HepG2 (cell line): ENCODE results near the gene BBOF1. TPM values are rescaled to one million over a fixed set of nuclear protein-coding genes. Genes with fewer than 3 reads are reported as not detected.
A peak's percentile ranks its signal among the peaks of the same experiment; 100 is the strongest.

ENCODE experiments used
- CBX5 ChIP-seq: sonication (generic); formaldehyde crosslinking; IDR thresholded peaks from 2 replicates; pipeline ENCODE4 v1.4.0; 2020; ENCODE audit warnings: missing genetic modification reagents, borderline replicate concordance
- CHD4 ChIP-seq: fragments of 200-600 bp; sonication (generic); IDR thresholded peaks from 2 replicates; pipeline ENCODE4 v1.7.0; 2017; ENCODE audit warnings: mild to moderate bottlenecking, low read length, borderline replicate concordance
- ELF1 ChIP-seq: sonication (generic); formaldehyde crosslinking; IDR thresholded peaks from 2 replicates; pipeline ENCODE4 v1.4.0; 2020; ENCODE audit warnings: missing genetic modification reagents
- FOSL2 ChIP-seq: sonication (generic); formaldehyde crosslinking; IDR thresholded peaks from 2 replicates; pipeline ENCODE4 v1.4.0; 2020; ENCODE audit warnings: missing genetic modification reagents
- GTF2F1 ChIP-seq: fragments of 150-350 bp; IDR thresholded peaks from 2 replicates; pipeline ENCODE4 v1.6.1; 2014; ENCODE audit warnings: low read length
- HNF1B ChIP-seq: sonication (generic); formaldehyde crosslinking; IDR thresholded peaks from 2 replicates; pipeline ENCODE4 v1.5.1; 2020; ENCODE audit warnings: mild to moderate bottlenecking, moderate library complexity, missing genetic modification reagents
- KMT2B ChIP-seq: IDR thresholded peaks from 2 replicates; pipeline ENCODE4 v1.6.1; 2016; ENCODE audit warnings: missing genetic modification reagents, missing compliant biosample characterization
- MED13 ChIP-seq: sonication (generic); formaldehyde crosslinking; IDR thresholded peaks from 2 replicates; pipeline ENCODE4 v1.5.0; 2020; ENCODE audit warnings: missing genetic modification reagents
- MEIS2 ChIP-seq: sonication (generic); formaldehyde crosslinking; IDR thresholded peaks from 2 replicates; pipeline ENCODE4 v1.9.0; 2021; ENCODE audit warnings: mild to moderate bottlenecking, missing genetic modification reagents
- NAIF1 ChIP-seq: sonication (generic); formaldehyde crosslinking; IDR thresholded peaks from 2 replicates; pipeline ENCODE4 v1.5.0; 2020; ENCODE audit warnings: mild to moderate bottlenecking, missing genetic modification reagents, borderline replicate concordance
- RELA ChIP-seq: sonication (generic); formaldehyde crosslinking; IDR thresholded peaks from 2 replicates; pipeline ENCODE4 v1.4.0; 2020; ENCODE audit warnings: missing genetic modification reagents
- RORA ChIP-seq: sonication (generic); formaldehyde crosslinking; IDR thresholded peaks from 2 replicates; pipeline ENCODE4 v1.5.0; 2020; ENCODE audit warnings: mild to moderate bottlenecking, missing genetic modification reagents, moderate library complexity
- SALL2 ChIP-seq: sonication (generic); formaldehyde crosslinking; IDR thresholded peaks from 2 replicates; pipeline ENCODE4 v1.8.1; 2023; ENCODE audit warnings: mild to moderate bottlenecking, missing genetic modification reagents, inconsistent platforms
- THAP11 ChIP-seq: IDR thresholded peaks from 2 replicates; pipeline ENCODE4 v1.6.1; 2016; ENCODE audit warnings: missing biosample characterization, missing genetic modification reagents
- TP53 ChIP-seq: sonication (generic); formaldehyde crosslinking; conservative IDR thresholded peaks from 2 replicates; pipeline ENCODE4 v1.4.0; 2020; ENCODE audit warnings: missing genetic modification reagents
- ZFP1 ChIP-seq: IDR thresholded peaks from 2 replicates; pipeline ENCODE4 v1.6.1; 2016
- ZFYVE20 ChIP-seq: sonication (generic); formaldehyde crosslinking; IDR thresholded peaks from 2 replicates; pipeline ENCODE4 v1.8.0; 2023; ENCODE audit warnings: low read depth, mild to moderate bottlenecking, moderate library complexity, missing genetic modification reagents, borderline replicate concordance
- ZNF317 ChIP-seq: sonication (generic); formaldehyde crosslinking; IDR thresholded peaks from 2 replicates; pipeline ENCODE4 v1.5.0; 2020; ENCODE audit warnings: mild to moderate bottlenecking, missing genetic modification reagents
- ZNF318 ChIP-seq: sonication (generic); formaldehyde crosslinking; IDR thresholded peaks from 2 replicates; pipeline ENCODE4 v1.4.0; 2020; ENCODE audit warnings: mild to moderate bottlenecking, missing genetic modification reagents
- ZNF343 ChIP-seq: sonication (generic); formaldehyde crosslinking; IDR thresholded peaks from 2 replicates; pipeline ENCODE4 v1.4.0; 2020; ENCODE audit warnings: mild to moderate bottlenecking, missing genetic modification reagents
- ZNF530 ChIP-seq: sonication (generic); formaldehyde crosslinking; IDR thresholded peaks from 2 replicates; pipeline ENCODE4 v1.5.0; 2020; ENCODE audit warnings: low read depth, mild to moderate bottlenecking, missing genetic modification reagents
- ZNF552 ChIP-seq: sonication (generic); formaldehyde crosslinking; IDR thresholded peaks from 2 replicates; pipeline ENCODE4 v1.9.0; 2022; ENCODE audit warnings: missing genetic modification reagents, mild to moderate bottlenecking, borderline replicate concordance
- ZNF816 ChIP-seq: sonication (generic); formaldehyde crosslinking; IDR thresholded peaks from 2 replicates; pipeline ENCODE4 v1.8.0; 2022; ENCODE audit warnings: missing genetic modification reagents, mild to moderate bottlenecking, borderline replicate concordance
- ZNF841 ChIP-seq: sonication (generic); formaldehyde crosslinking; IDR thresholded peaks from 2 replicates; pipeline ENCODE4 v1.8.1; 2023; ENCODE audit warnings: missing genetic modification reagents, borderline replicate concordance
- polyA plus RNA-seq, 8 experiments: library from polyadenylated mRNA; depleted of rRNA in 3 of 8; stranded (reverse) in 7 of 8; unstranded in 1 of 8; fragments of >200 nt; fragmentation: Illumina TruSeq in 4 of 8; extraction: Trizol in 4 of 8; gene quantifications; 2 replicates each; pipeline versions ENCODE4 v1.2.1 to v1.2.3, GENCODE V29; 2011 to 2016; ENCODE audit warnings: low read depth in 4 of 8, missing spikeins in 1 of 8, mixed read lengths in 1 of 8; ENCODE audit not compliant: insufficient read depth in 1 of 8
- total RNA-seq, 5 experiments: library from RNA; depleted of rRNA; stranded (reverse); fragments of >200 nt; fragmentation: Illumina TruSeq; extraction: Trizol; gene quantifications; 2 replicates each; pipeline ENCODE4 v1.2.3, GENCODE V29; 2016; ENCODE audit warnings: low read depth in 1 of 5

BBOF1 gene
- total and polyA plus RNA-seq, 2 of the 13 experiments (the other 11 are each of a cell fraction or from before 2014, with no cell fraction given): 1.6 to 2.3 TPM

- no peak for TF ChIP-seq ZNF318 (CRISPR knock-in tag)
- no peak for TF ChIP-seq ZNF816
- no peak for TF ChIP-seq RELA (CRISPR knock-in tag)
- no peak for TF ChIP-seq ZNF841 (CRISPR knock-in tag)
- no peak for TF ChIP-seq NAIF1 (CRISPR knock-in tag)
- TF ChIP-seq ZFP1: no peak
- TF ChIP-seq RORA (CRISPR knock-in tag): no peak
- no peak for TF ChIP-seq CHD4
- no peak for TF ChIP-seq KMT2B (CRISPR knock-in tag)
- TF ChIP-seq TP53 (CRISPR knock-in tag): no peak
- no peak for TF ChIP-seq SALL2
- TF ChIP-seq MED13: no peak
- no peak for TF ChIP-seq ZNF552 (CRISPR knock-in tag)
- no peak for TF ChIP-seq CBX5
- TF ChIP-seq ELF1 (CRISPR knock-in tag): no peak
- no peak for TF ChIP-seq MEIS2 (CRISPR knock-in tag)
- peak; percentile 90 for TF ChIP-seq HNF1B (CRISPR knock-in tag)
- TF ChIP-seq GTF2F1: no peak
- peak; percentile 38; the same call in 1 of the 2 replicates for TF ChIP-seq THAP11
- TF ChIP-seq ZFYVE20 (CRISPR knock-in tag): no peak
- peak; percentile 97 for TF ChIP-seq FOSL2 (CRISPR knock-in tag)
- TF ChIP-seq ZNF317 (CRISPR knock-in tag): no peak
- TF ChIP-seq ZNF530 (CRISPR knock-in tag): no peak
- TF ChIP-seq ZNF343 (CRISPR knock-in tag): no peak
Measured at GRCh38 chr14:74014299-74014698, 4.8 kb upstream of the BBOF1 start (continued).
